GM19372 (cell line): ENCODE measurements around the gene SNRNP27.
"Not testable (repeated sequence)": the region's sequence is repeated elsewhere in the genome, so short reads cannot be mapped to it uniquely, and the experiment has no call there.

Experiments
- ATAC-seq: cut with Tn5 transposase; IDR thresholded peaks from one replicate; pipeline ENCODE4 v1.9.1; 2021; ENCODE audit warnings: mild to moderate bottlenecking, low read depth, moderate library complexity; ENCODE audit not compliant: unreplicated experiment

The SNRNP27 gene

GRCh38 chr2:69945441-69945840 lies 51.7 kb downstream of the SNRNP27 start:
- no peak for ATAC-seq

DNA sequence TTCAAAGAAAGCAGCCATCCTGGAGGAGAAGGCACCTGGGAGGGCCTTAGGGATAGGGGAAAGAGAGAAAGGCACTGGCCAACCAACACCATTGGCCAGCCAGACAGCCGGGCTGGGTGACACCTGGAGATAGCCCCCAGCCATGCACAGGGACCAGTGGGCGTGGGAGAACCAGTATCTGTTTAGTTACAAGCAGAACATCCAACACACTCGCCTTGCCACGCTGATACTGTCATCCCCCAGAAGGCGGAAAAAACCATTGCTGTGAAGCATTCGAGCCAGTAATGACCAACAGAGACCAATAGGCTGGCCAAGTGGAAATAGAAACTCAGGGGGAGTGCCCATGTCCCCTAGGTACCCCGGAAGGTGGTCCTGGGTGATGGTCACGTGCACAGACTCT lies 52.2 kb downstream of the SNRNP27 start:
- no peak for ATAC-seq

- ATAC-seq, result peak; percentile 65
Measured at GRCh38 chr2:69946351-69947324, 52.9 kb downstream of the SNRNP27 start.

- ATAC-seq, result no peak
Measured at GRCh38 chr2:69947325-69947931, 53.7 kb downstream of the SNRNP27 start.

DNA sequence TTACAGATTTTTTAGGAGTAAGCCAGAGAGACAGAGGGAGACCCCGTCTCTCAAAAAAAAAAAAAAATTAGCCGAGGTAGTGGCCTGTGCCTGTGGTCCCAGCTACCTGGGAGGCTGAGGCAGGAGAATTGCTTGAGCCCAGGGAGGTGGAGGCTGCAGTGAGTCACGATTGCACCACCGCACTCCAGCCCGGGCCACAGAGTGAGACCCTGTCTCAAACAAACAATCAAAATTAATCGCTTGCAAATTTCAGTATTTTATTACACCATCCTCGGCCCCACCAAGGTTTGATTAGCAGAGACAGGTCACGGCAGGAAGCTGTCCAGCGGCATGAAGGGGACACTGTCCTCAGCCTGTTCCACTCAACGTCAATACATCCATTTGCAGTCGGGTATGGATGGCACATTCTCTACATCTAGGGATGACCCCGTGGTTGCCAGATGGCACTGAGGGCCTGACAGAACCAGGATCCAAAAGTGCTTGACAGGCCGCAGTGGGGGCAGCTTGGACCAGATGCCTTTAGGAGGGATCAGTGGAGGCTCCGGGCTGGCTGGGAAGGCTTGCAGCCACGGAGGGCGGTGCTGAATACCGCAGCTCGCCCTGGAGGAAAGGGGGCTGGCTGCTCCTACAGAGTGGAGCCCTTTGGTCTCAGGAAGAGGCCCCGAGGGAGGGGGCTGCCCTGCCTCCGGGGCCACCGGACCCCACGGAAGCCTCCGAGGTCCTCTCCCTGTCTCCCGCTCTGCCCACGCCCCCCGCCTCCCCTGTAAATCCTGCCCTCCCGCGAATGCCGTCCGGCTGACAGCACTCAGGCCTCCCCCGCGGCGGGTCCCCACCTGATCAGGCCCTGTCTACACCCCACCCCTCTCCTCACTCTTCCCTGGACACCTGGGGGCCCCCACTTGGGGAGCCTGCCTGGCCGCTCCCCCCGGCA lies 54.5 kb downstream of the SNRNP27 start:
- no peak for ATAC-seq

- no peak for ATAC-seq
Measured at GRCh38 chr2:69948963-69949645, 55.3 kb downstream of the SNRNP27 start.

- no peak for ATAC-seq
Measured at GRCh38 chr2:69950241-69950640, 56.5 kb downstream of the SNRNP27 start.

GRCh38 chr2:69950671-69951070 lies 56.9 kb downstream of the SNRNP27 start:
- ATAC-seq, result not testable (repeated sequence)

- no peak for ATAC-seq
Measured at GRCh38 chr2:69952336-69953115, 58.8 kb downstream of the SNRNP27 start.

GRCh38 chr2:69954084-69954483 lies 60.3 kb downstream of the SNRNP27 start:
- ATAC-seq, result no peak
